Uterine smooth muscle cell (primary cell): ENCODE data around the gene CCDC57. TPM values are rescaled to one million over a fixed set of nuclear protein-coding genes. Genes with fewer than 3 reads are reported as not detected.

Experiments
- total RNA-seq: library from RNA; depleted of rRNA; stranded (reverse); fragments of >200 nt; gene quantifications from 2 replicates; pipeline ENCODE4 v1.2.3, GENCODE V29; 2014

Gene CCDC57, protein sequence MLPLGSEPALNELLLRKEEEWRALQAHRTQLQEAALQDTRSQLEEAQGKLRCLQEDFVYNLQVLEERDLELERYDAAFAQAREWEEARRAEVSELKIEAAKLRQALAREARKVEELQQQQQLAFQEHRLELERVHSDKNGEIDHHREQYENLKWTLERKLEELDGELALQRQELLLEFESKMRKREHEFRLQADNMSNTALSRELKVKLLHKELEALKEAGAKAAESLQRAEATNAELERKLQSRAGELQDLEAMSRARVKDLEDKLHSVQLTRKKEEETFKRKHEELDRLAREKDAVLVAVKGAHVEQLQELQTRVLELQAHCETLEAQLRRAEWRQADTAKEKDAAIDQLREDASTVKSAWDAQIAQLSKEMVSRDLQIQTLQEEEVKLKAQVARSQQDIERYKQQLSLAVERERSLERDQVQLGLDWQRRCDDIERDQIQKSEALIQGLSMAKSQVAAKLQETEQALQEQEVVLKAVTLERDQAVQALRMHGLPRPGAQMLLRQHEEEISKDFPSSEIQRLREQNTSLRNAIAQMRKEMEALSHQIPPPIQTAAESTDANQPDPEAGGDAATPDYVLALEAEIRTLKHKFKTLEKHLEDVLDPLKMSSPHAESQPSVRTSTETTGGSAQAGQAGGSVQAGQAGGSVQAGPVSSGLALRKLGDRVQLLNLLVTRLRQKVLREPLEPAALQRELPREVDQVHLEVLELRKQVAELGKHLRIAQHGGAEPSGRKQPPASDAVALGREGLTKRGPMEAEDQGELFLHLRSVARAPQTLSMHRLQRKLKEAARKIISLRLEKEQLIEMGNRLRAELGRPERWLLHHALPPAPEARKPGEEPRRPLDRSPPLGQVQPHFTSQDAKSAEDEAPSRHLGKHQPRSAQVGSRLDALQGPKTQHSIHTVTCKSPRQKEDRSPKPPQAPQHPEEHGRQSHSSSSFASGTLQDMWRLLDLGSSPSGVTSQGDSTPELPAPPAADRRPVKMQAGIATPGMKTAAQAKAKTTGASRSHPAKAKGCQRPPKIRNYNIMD
- 21.7 and 22.1 TPM in 2 replicates for total RNA-seq

GRCh38 chr17:82212331-82213250 lies at the start of gene CCDC57:
TSS of gene CCDC57 (minus strand) at chr17:82212842. CDS start at chr17:82201944, 10,898 bp downstream.

GRCh38 chr17:82228842-82229697 lies 16.4 kb upstream of the CCDC57 start, which contains the start of gene SLC16A3:
TSS of gene SLC16A3 (plus strand) at chr17:82229042. CDS start at chr17:82236009, 6,967 bp downstream.

GRCh38 chr17:82098169-82098938 lies 114.3 kb downstream of the CCDC57 start, which contains the start of gene FASN:
TSS of gene FASN (minus strand) at chr17:82098236. CDS start at chr17:82096445, 1,791 bp downstream.

DNA sequence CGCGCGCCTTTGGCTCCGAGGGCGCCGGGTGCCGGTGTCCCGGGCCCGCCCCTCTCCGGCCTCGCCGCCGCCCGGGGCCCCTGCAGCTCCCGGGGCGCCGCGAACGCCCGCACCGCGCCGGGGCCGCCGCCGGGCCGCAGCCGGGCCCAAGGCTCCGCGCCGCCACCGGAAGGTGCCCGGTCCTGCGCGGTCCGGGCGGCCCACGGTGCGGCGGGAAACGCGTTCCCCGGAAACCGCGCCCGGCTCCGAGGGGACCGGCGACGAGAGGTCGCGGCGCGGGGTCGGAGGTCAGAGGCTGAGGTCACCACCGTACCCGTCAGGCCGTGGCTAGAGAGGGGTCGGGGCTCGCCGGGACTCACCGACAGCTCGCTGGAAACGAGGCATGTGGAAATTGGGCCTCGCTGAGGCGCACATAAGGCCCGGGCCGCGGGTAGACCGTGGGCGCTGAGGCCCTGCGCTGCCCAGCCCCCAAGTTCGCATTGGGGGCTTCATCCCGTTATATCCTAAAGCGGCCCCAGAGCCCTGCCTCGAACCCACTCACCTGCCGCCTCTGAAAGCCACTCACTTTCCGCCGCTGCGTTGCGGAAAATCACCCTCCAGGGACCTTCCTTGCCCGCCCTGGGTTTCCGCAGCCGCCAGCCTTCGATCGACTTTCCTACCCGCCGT lies 146.9 kb downstream of the CCDC57 start, which contains the start of gene DUS1L:
Gene DUS1L, minus strand, starts transcription at position 167 of the 666 bp plus-strand sequence. CDS start 745 bp downstream, outside the sequence.

DNA sequence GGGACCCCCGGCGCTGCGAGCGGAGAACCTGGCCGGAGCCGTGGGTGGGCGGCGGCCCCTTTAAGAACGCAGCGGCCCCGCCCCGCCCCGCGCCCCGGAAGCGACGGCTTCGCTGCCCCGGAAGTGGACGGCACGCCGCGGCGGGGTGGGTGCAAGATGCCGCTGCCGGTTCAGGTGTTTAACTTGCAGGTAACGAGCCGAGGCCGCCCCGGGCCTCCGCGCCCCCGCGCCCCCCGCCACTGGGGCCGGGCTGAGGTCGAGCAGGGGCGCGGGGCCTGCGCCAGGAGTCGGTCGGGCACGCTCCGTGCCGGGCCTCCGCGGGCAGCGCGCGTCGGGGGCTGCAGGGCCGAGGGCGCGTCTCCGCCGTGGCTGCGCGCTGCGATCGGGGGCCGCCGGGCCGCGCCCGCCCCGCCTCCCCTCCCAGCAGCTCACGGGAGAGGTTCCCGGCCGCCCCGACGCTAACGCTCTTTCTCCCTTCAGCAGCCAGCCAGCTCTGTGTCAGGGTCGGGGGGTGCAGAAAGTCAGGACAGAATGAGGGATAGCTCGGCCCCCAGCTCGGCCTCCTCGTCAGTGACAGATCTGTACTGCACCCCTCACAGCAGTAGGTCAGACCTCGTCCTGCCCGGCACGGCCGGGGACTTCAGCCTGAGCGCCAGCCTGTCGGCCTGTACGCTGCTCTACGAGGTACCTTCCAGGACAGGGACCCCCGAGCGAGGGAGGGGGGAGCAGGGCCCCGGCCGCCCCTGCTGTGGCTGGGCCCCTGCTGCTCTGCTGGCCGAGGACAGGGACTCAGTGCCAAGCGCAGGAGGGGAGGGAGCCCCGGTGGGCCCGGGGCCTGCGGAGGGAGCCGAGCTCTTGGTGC lies 160.6 kb downstream of the CCDC57 start, which contains the start of the genes GPS1 and RFNG:
Gene GPS1, plus strand, starts transcription at position 123 of the 862 bp plus-strand sequence. Its CDS starts 34 bp downstream, at position 157.
Gene RFNG, minus strand, starts transcription at position 36 of the 862 bp plus-strand sequence. CDS start 45 bp downstream, outside the sequence.

Other genes with a start within 250 kb of the CCDC57 start
- 26.8 and 30.4 TPM in 2 replicates for gene ASPSCR1, start 235.2 kb downstream of the CCDC57 start, total RNA-seq
- gene CENPX, start 190.0 kb downstream of the CCDC57 start, total RNA-seq, result 22.2 and 55.8 TPM in 2 replicates
- 18.6 and 28.7 TPM in 2 replicates for gene LRRC45, start 189.5 kb downstream of the CCDC57 start, total RNA-seq
- 7.4 and 9.0 TPM in 2 replicates for gene RAC3, start 181.2 kb downstream of the CCDC57 start, total RNA-seq
- 47.3 and 55.2 TPM in 2 replicates for gene DCXR, start 175.1 kb downstream of the CCDC57 start, total RNA-seq
- gene RFNG, start 161.0 kb downstream of the CCDC57 start, total RNA-seq, result 28.7 and 50.9 TPM in 2 replicates
- 99.2 and 137 TPM in 2 replicates for gene GPS1, start 160.9 kb downstream of the CCDC57 start, total RNA-seq
- 70.9 and 85.4 TPM in 2 replicates for gene DUS1L, start 147.0 kb downstream of the CCDC57 start, total RNA-seq
- gene FASN, start 114.6 kb downstream of the CCDC57 start, total RNA-seq, result 234 and 261 TPM in 2 replicates
- gene SLC16A3, start 16.2 kb upstream of the CCDC57 start, total RNA-seq, result 119 and 123 TPM in 2 replicates
- 57.6 and 59.3 TPM in 2 replicates for gene CSNK1D, start 60.9 kb upstream of the CCDC57 start, total RNA-seq
- not detected in 2 replicates for gene CD7, start 104.8 kb upstream of the CCDC57 start, total RNA-seq
- gene SECTM1, start 120.9 kb upstream of the CCDC57 start, total RNA-seq, result 2.9 and 3.9 TPM in 2 replicates
- gene TEX19, start 146.4 kb upstream of the CCDC57 start, total RNA-seq, result 0.12 TPM in 1 of 2 replicates, not detected in the other
- gene UTS2R, start 158.9 kb upstream of the CCDC57 start, total RNA-seq, result not detected in 2 replicates
- gene HEXD, start 205.5 kb upstream of the CCDC57 start, total RNA-seq, result 11.0 and 13.5 TPM in 2 replicates
- 32.5 and 42.4 TPM in 2 replicates for gene OGFOD3, start 205.7 kb upstream of the CCDC57 start, total RNA-seq
- 39.6 and 63.5 TPM in 2 replicates for gene CYBC1, start 237.9 kb upstream of the CCDC57 start, total RNA-seq
- 26.0 and 32.4 TPM in 2 replicates for gene NARF, start 245.9 kb upstream of the CCDC57 start, total RNA-seq